ENCODE results near the gene ZBTB21.

DNA sequence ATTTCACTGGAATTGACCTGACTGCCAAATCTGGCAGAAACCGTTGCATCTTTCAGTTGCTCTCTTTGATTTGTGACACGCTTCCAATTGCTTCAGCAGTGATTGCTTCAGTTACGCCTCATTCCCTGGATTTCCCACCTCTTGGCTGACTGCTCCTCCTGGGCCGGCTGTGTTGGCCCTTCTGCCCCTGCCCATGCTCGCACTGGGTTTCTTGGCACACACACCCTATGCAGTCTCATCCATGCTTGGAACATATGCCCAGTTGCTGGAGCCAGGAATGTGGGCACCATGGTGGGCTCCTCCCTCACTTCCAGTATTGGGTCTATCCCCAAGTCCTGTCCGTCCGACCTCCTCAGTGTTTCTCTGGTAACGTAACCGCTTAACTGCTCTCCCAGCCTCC, 2.2 kb upstream of the ZBTB21 start:
- TF ChIP-seq CTCF (IDR thresholded peaks at IDR 0.05) (no peak), POLR2A (IDR thresholded peaks at IDR 0.05; ENCODE audit: low read depth) (no peak), EP300 (IDR thresholded peaks at IDR 0.05) (no peak), POLR2AphosphoS5 (IDR thresholded peaks at IDR 0.05) (no peak)

All from esophagus muscularis mucosa (tissue), 4 donors.